K562 (cell line): ENCODE measurements around the gene PACS1. TPM values are rescaled to one million over a fixed set of nuclear protein-coding genes. Genes with fewer than 3 reads are reported as not detected.

Experiments used
- ATAC-seq: fragments of 200-7000 bp; cut with Tn5 transposase; 3 replicates; pipeline ENCODE4 v1.9.1; 2020; ENCODE audit warnings: moderate library complexity
- BruUV-seq: library from RNA; stranded (reverse); fragments of 400-500 nt; replicated peaks from 2 replicates; lab custom pipeline; 2021; lab: Mats Ljungman, UMichigan
- CTCF ChIA-PET: fragments of 300-600 bp; formaldehyde crosslinking; extraction: SDS; loops from one replicate; lab custom pipeline; 2021; ENCODE audit warnings: low intra/inter-chr PET ratio; lab: Yijun Ruan, JAX
- POLR2A ChIA-PET: fragments of 300-600, 350-650 bp; sonication (Branson Sonifier 250); formaldehyde crosslinking; extraction: SDS; loops from one replicate; lab custom pipeline; 2021; ENCODE audit warnings: antibody characterized with exemption, inconsistent platforms; lab: Yijun Ruan, JAX
- DNase-seq, 4 experiments: peaks; one replicate each; pipeline versions ENCODE4 v3.0.0 to v3.0.0-alpha.2; 2011 to 2018; ENCODE audit warnings: low spot score in 3 of 4, mixed read lengths in 3 of 4; ENCODE audit errors: extremely low read depth in 1 of 4
- FAIRE-seq: peaks from 2 replicates; lab custom pipeline; 2011; peaks lifted over from hg19 to GRCh38; lab: Jason Lieb, UNC
- H2AFZ ChIP-seq: 2 replicates; pipeline ENCODE4 v1.6.0; 2011; ENCODE audit warnings: low read depth, low read length, control low read depth, inconsistent platforms
- H3K27ac ChIP-seq: fragments of 200-600 bp; 3 replicates; pipeline ENCODE4 v1.8.0; 2011; ENCODE audit warnings: low read depth, mild to moderate bottlenecking, control low read depth, inconsistent platforms, low read length, moderate library complexity, mixed read lengths; ENCODE audit errors: extremely low read depth
- H3K27me3 ChIP-seq, 2 experiments: fragments of 300-600 bp in 1 of 2; 2 replicates in 1 of 2; 3 replicates in 1 of 2; pipeline versions ENCODE4 v1.6.0 to v1.8.0; 2011; ENCODE audit warnings: inconsistent platforms in 2 of 2, low read length in 2 of 2, mild to moderate bottlenecking in 1 of 2, mixed read lengths in 1 of 2, moderate library complexity in 1 of 2; ENCODE audit not compliant: control insufficient read depth in 2 of 2, insufficient read depth in 2 of 2
- H3K36me3 ChIP-seq: fragments of 300-600 bp; 3 replicates; pipeline ENCODE4 v1.8.0; 2011; ENCODE audit warnings: mild to moderate bottlenecking, low read length, inconsistent platforms; ENCODE audit not compliant: control insufficient read depth, insufficient read depth
- H3K4me1 ChIP-seq, 2 experiments: fragments of 200-600 bp in 1 of 2; replicated peaks in 1 of 2; 2 replicates in 1 of 2; 3 replicates in 1 of 2; pipeline versions ENCODE4 v1.5.1 to v1.8.0; 2011; ENCODE audit warnings: inconsistent platforms in 2 of 2, low read length in 2 of 2, mild to moderate bottlenecking in 1 of 2, mixed read lengths in 1 of 2, moderate library complexity in 1 of 2; ENCODE audit not compliant: control insufficient read depth in 2 of 2, insufficient read depth in 2 of 2
- H3K4me2 ChIP-seq: 2 replicates; pipeline ENCODE4 v1.6.1; 2011; ENCODE audit warnings: low read length, control low read depth, inconsistent platforms, mixed read lengths; ENCODE audit not compliant: insufficient read depth
- H3K4me3 ChIP-seq: fragments of 200-600 bp; sonication (generic), shearing (Covaris generic); 2 replicates; pipeline ENCODE4 v1.5.1; 2016; ENCODE audit warnings: control low read depth, inconsistent platforms
- H3K79me2 ChIP-seq: fragments of 200-600 bp; 3 replicates; pipeline ENCODE4 v1.8.0; 2011; ENCODE audit warnings: low read length, inconsistent platforms; ENCODE audit not compliant: control insufficient read depth, insufficient read depth
- H3K9ac ChIP-seq, 2 experiments: 2 replicates each; pipeline versions ENCODE4 v1.6.0 to v1.6.1; 2011; ENCODE audit warnings: low read depth in 2 of 2, low read length in 2 of 2, control low read depth in 1 of 2, inconsistent platforms in 1 of 2, mild to moderate bottlenecking in 1 of 2, mixed read lengths in 1 of 2; ENCODE audit not compliant: insufficient read depth in 1 of 2
- H3K9me1 ChIP-seq: one replicate; pipeline ENCODE4 v1.6.0; 2011; ENCODE audit warnings: inconsistent platforms, mild to moderate bottlenecking, low read length, moderate library complexity; ENCODE audit not compliant: control insufficient read depth, insufficient read depth
- H3K9me3 ChIP-seq: replicated peaks from 2 replicates; pipeline ENCODE4 v1.5.1; 2011; ENCODE audit warnings: low read depth, low read length, inconsistent platforms; ENCODE audit not compliant: control insufficient read depth, insufficient read depth
- H4K20me1 ChIP-seq: replicated peaks from 2 replicates; pipeline ENCODE4 v1.6.1; 2011; ENCODE audit warnings: low read length, inconsistent platforms, mixed read lengths; ENCODE audit not compliant: control insufficient read depth, insufficient read depth
- BACH1 ChIP-seq: fragments of 200-800 bp; sonication (Bioruptor generic); IDR thresholded peaks from 2 replicates; pipeline ENCODE4 v1.6.1; 2016; ENCODE audit warnings: missing genetic modification characterization, missing compliant biosample characterization
- CREM ChIP-seq: IDR thresholded peaks from 2 replicates; pipeline ENCODE4 v1.6.1; 2014; ENCODE audit warnings: antibody characterized with exemption, low read depth
- GATA2 ChIP-seq: sonication (generic); formaldehyde crosslinking; IDR thresholded peaks from 2 replicates; pipeline ENCODE4 v1.4.0; 2020; ENCODE audit warnings: mild to moderate bottlenecking, missing genetic modification reagents
- GTF2A2 ChIP-seq: IDR thresholded peaks from 2 replicates; pipeline ENCODE4 v1.6.1; 2016; ENCODE audit warnings: mild to moderate bottlenecking, missing genetic modification characterization, missing compliant biosample characterization
- MECOM ChIP-seq: fragments of 250-450 bp; sonication (Bioruptor Pico); IDR thresholded peaks from 2 replicates; pipeline ENCODE4 v1.8.0; 2022; ENCODE audit warnings: inconsistent platforms
- MED1 ChIP-seq: sonication (generic); formaldehyde crosslinking; IDR thresholded peaks from 2 replicates; pipeline ENCODE4 v1.8.1; 2023; ENCODE audit warnings: missing genetic modification reagents, borderline replicate concordance
- MEF2A ChIP-seq: IDR thresholded peaks from 2 replicates; pipeline ENCODE4 v1.6.1; 2011; ENCODE audit warnings: low read depth, mild to moderate bottlenecking, low read length, moderate library complexity; ENCODE audit not compliant: control insufficient read depth
- PATZ1 ChIP-seq: fragments of 250-450 bp; sonication (Bioruptor Pico); IDR thresholded peaks from 2 replicates; pipeline ENCODE4 v1.5.0; 2020; ENCODE audit warnings: mild to moderate bottlenecking, borderline replicate concordance
- RAD51 ChIP-seq: fragments of 450-650 bp; IDR thresholded peaks from 2 replicates; pipeline ENCODE4 v1.7.1; 2016; ENCODE audit warnings: low read depth, mild to moderate bottlenecking, borderline replicate concordance
- SP2 ChIP-seq: IDR thresholded peaks from 2 replicates; pipeline ENCODE4 v1.6.1; 2011; ENCODE audit warnings: mild to moderate bottlenecking, low read depth, low read length, moderate library complexity; ENCODE audit not compliant: poor library complexity, severe bottlenecking; ENCODE audit errors: extremely low read depth
- SPI1 ChIP-seq: IDR thresholded peaks from 2 replicates; pipeline ENCODE4 v1.6.1; 2011; ENCODE audit warnings: low read depth, low read length, control low read depth, borderline replicate concordance
- SRSF7 ChIP-seq: fragments of 200-400 bp; formaldehyde crosslinking; optimal IDR thresholded peaks from 2 replicates; pipeline ENCODE3; 2017; ENCODE audit warnings: mild to moderate bottlenecking, low read depth, low read length
- TARDBP ChIP-seq: fragments of 450-650 bp; IDR thresholded peaks from 2 replicates; pipeline ENCODE4 v1.6.1; 2016
- ZC3H11A ChIP-seq: IDR thresholded peaks from 2 replicates; pipeline ENCODE4 v1.6.1; 2012; ENCODE audit warnings: low read depth, low read length, improper control_type of control experiment
- ZEB2 ChIP-seq: fragments of 450-650 bp; IDR thresholded peaks from 2 replicates; pipeline ENCODE4 v1.6.1; 2016
- ZNF263 ChIP-seq: sonication (generic); formaldehyde crosslinking; IDR thresholded peaks from 2 replicates; pipeline ENCODE4 v1.8.0; 2022; ENCODE audit warnings: mild to moderate bottlenecking, missing genetic modification reagents, borderline replicate concordance
- ZNF445 ChIP-seq: fragments of 250-450 bp; sonication (Bioruptor Pico); IDR thresholded peaks from 2 replicates; pipeline ENCODE4 v1.4.0; 2020; ENCODE audit warnings: low read depth, mild to moderate bottlenecking, moderate library complexity
- ZNF76 ChIP-seq: fragments of 250-450 bp; sonication (Bioruptor Pico); IDR thresholded peaks from 2 replicates; pipeline ENCODE4 v1.4.0; 2020; ENCODE audit warnings: mild to moderate bottlenecking, moderate library complexity, borderline replicate concordance
- WGBS: fragments of 100-300 bp; shearing (Covaris generic); methylation state at CpG from one replicate; pipeline ENCODE4 v1.1.6; 2016; ENCODE audit warnings: low coverage, mixed read lengths; ENCODE audit not compliant: insufficient coverage; ENCODE audit errors: missing lambda C conversion rate; 5-methylcytosine and 5-hydroxymethylcytosine counted together
- in situ Hi-C: fragments of 300-500 bp; cut with MboI; formaldehyde crosslinking; loops from 4 replicates; pipeline ENCODE4 v1.15.0; 2018; ENCODE audit warnings: inconsistent platforms, mixed read lengths
- intact Hi-C: fragments of 100-400 bp; cut with micrococcal nuclease; formaldehyde crosslinking; loops from 2 replicates; pipeline ENCODE4 v1.14.2; 2022
- polyA plus RNA-seq, 8 experiments: library from polyadenylated mRNA; depleted of rRNA in 4 of 8; stranded (reverse) in 5 of 8; unstranded in 3 of 8; fragments of >200 nt; fragmentation: Nextera tagmentation in 2 of 8; fragmentation: Illumina TruSeq in 1 of 8; extraction: Ambion mirVana in 2 of 8; extraction: Trizol in 1 of 8; gene quantifications; 2 replicates each; pipeline versions ENCODE4 v1.2.1 to v1.2.3, GENCODE V29; 2011 to 2014; ENCODE audit warnings: inconsistent platforms in 1 of 8, missing spikeins in 1 of 8
- total RNA-seq, 7 experiments: library from RNA; depleted of rRNA in 6 of 7; stranded (reverse); fragments of >200 nt in 6 of 7; fragmentation: Illumina TruSeq in 2 of 7; extraction: Trizol in 2 of 7; gene quantifications; 2 replicates each; pipeline versions ENCODE4 v1.2.1 to v1.2.3, GENCODE V29; 2011 to 2021; ENCODE audit warnings: low replicate concordance in 1 of 7
- TF ChIP-seq, protein P1 (sequence below): IDR thresholded peaks from 2 replicates; pipeline ENCODE4 v1.6.1; 2011; ENCODE audit warnings: borderline replicate concordance, low read depth, mild to moderate bottlenecking, moderate library complexity, low read length; ENCODE audit not compliant: insufficient read depth, poor library complexity, severe bottlenecking

PACS1 gene
- total and polyA plus RNA-seq, 9 of the 15 experiments (the other 6 are each of a cell fraction or from before 2014, with no cell fraction given), result 0.34 to 28.1 (median 8.5) TPM

- TF ChIP-seq PATZ1 (CRISPR knock-in tag) (no peak), SRSF7 (no peak)
Observed at GRCh38 chr11:66045177-66045639, 24.9 kb upstream of the PACS1 start (continued).

DNA sequence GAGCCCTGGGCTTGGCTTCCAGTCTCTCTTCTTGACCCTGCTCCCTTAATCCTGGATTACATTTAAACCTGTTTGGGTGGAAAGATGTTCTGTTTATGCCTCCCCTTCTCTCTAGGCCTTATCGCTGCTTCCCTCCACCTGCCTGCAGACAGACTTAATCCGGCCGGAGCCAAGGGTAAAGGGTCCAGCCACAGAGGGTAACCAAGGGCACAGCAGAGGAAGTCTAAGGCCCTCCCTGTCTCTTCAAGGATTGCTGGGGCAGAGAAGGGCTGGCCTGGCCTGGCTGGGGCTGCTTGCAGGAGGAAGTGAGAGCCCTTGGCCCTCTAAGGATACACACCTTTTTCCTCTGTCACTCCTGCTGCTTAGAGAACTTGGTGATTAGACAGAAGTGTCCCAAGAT lies 23.2 kb upstream of the PACS1 start:
- Histone ChIP-seq H2AFZ (no peak overlapping the region), H3K79me2 (peaks cover 4% of the 10 kb centered on the region; the same call in 2 of the 3 replicates), H3K9me3 (no peaks in the 10 kb centered on the region), H3K9ac (no peak overlapping the region), H3K36me3 (no peaks in the 10 kb centered on the region), H3K4me3 (no peak overlapping the region), H3K27me3 (no peaks in the 10 kb centered on the region), H3K4me1 (peaks cover 11 to 23% of the 10 kb centered on the region in 2 experiments), H3K4me2 (no peak overlapping the region), H4K20me1 (no peaks in the 10 kb centered on the region), H3K9me1 (no peaks in the 10 kb centered on the region), H3K27ac (no peak overlapping the region)
- ChIA-PET CTCF (no interaction called here), POLR2A (no interaction called here)
- ATAC-seq, result no peak
- WGBS, result 25% methylated on average over 3 of the region's 3 CpGs
- DNase-seq, result no peak
- intact Hi-C loops, result no loop called here
- in situ Hi-C loops, result no loop called here
- BruUV-seq, result no TSS peak
- no peak for FAIRE-seq
- TF ChIP-seq MED1 (CRISPR knock-in tag) (no peak), ZEB2 (no peak), ZC3H11A (no peak), TARDBP (no peak), GTF2A2 (tag) (no peak), MECOM (no peak), CREM (no peak), RAD51 (no peak), ZNF445 (CRISPR knock-in tag) (no peak), SPI1 (no peak), GATA2 (CRISPR knock-in tag) (no peak), BACH1 (tag) (no peak), ZNF263 (CRISPR knock-in tag) (no peak), ZNF76 (CRISPR knock-in tag) (no peak), MEF2A (no peak), SP2 (no peak)
- TF ChIP-seq, protein P1, sequence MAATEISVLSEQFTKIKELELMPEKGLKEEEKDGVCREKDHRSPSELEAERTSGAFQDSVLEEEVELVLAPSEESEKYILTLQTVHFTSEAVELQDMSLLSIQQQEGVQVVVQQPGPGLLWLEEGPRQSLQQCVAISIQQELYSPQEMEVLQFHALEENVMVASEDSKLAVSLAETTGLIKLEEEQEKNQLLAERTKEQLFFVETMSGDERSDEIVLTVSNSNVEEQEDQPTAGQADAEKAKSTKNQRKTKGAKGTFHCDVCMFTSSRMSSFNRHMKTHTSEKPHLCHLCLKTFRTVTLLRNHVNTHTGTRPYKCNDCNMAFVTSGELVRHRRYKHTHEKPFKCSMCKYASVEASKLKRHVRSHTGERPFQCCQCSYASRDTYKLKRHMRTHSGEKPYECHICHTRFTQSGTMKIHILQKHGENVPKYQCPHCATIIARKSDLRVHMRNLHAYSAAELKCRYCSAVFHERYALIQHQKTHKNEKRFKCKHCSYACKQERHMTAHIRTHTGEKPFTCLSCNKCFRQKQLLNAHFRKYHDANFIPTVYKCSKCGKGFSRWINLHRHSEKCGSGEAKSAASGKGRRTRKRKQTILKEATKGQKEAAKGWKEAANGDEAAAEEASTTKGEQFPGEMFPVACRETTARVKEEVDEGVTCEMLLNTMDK, result no peak
